Neural progenitor cell (in vitro differentiated cells): ENCODE measurements around the gene HS3ST3B1. TPM values are rescaled to one million over a fixed set of nuclear protein-coding genes. Genes with fewer than 3 reads are reported as not detected.

Experiments used
- DNase-seq: peaks from one replicate; pipeline ENCODE4 v3.0.0-alpha.2; 2016; ENCODE audit warnings: low spot score
- H2AFZ ChIP-seq: fragments of 200-600 bp; sonication (generic); replicated peaks from 2 replicates; pipeline ENCODE4 v1.6.1; 2016; ENCODE audit warnings: antibody characterized with exemption
- H3F3A ChIP-seq: fragments of 200-600 bp; sonication (generic); 2 replicates; pipeline ENCODE4 v1.6.1; 2016; ENCODE audit warnings: antibody characterized with exemption, low read depth
- H3K27ac ChIP-seq: fragments of 200-600 bp; sonication (generic); 2 replicates; pipeline ENCODE4 v1.5.1; 2016; ENCODE audit warnings: mild to moderate bottlenecking
- H3K27me3 ChIP-seq: fragments of 200-600 bp; sonication (generic); 2 replicates; pipeline ENCODE4 v1.6.1; 2016; ENCODE audit warnings: mild to moderate bottlenecking, moderate library complexity
- H3K36me3 ChIP-seq: fragments of 200-600 bp; sonication (generic); 2 replicates; pipeline ENCODE4 v1.5.1; 2016
- H3K4me1 ChIP-seq: fragments of 200-600 bp; sonication (generic); 2 replicates; pipeline ENCODE4 v1.6.1; 2016; ENCODE audit warnings: mixed run types
- H3K4me2 ChIP-seq: fragments of 200-600 bp; sonication (generic); 2 replicates; pipeline ENCODE4 v1.6.1; 2016
- H3K4me3 ChIP-seq: fragments of 200-600 bp; sonication (generic); 2 replicates; pipeline ENCODE4 v1.5.1; 2016
- H3K79me2 ChIP-seq: fragments of 200-600 bp; sonication (generic); 2 replicates; pipeline ENCODE4 v1.6.1; 2016; ENCODE audit warnings: low read depth
- H3K9ac ChIP-seq: fragments of 200-600 bp; sonication (generic); 2 replicates; pipeline ENCODE4 v1.6.1; 2016
- H3K9me3 ChIP-seq: fragments of 200-600 bp; sonication (generic); 2 replicates; pipeline ENCODE4 v1.5.1; 2016; ENCODE audit warnings: low read depth
- H4K20me1 ChIP-seq: fragments of 200-600 bp; sonication (generic); 2 replicates; pipeline ENCODE4 v1.6.1; 2016; ENCODE audit warnings: low read depth
- H3K27ac Mint-ChIP-seq: 3 replicates; pipeline ENCODE4 v1.8.0; 2021; ENCODE audit warnings: mixed read lengths
- H3K27me3 Mint-ChIP-seq: 2 replicates; pipeline ENCODE4 v1.8.0; 2022; ENCODE audit warnings: low read depth, mild to moderate bottlenecking, inconsistent platforms, moderate library complexity, mixed read lengths; ENCODE audit not compliant: insufficient read depth
- H3K36me3 Mint-ChIP-seq: 3 replicates; pipeline ENCODE4 v1.8.0; 2021; ENCODE audit warnings: mixed read lengths
- H3K4me1 Mint-ChIP-seq: 3 replicates; pipeline ENCODE4 v1.8.0; 2021; ENCODE audit warnings: mixed read lengths
- H3K4me3 Mint-ChIP-seq: 3 replicates; pipeline ENCODE4 v1.8.0; 2021; ENCODE audit warnings: mild to moderate bottlenecking, moderate library complexity, mixed read lengths
- H3K9me3 Mint-ChIP-seq: 3 replicates; pipeline ENCODE4 v1.8.0; 2020; ENCODE audit warnings: mixed read lengths
- EZH2 ChIP-seq: fragments of 200-600 bp; sonication (generic); IDR thresholded peaks from 2 replicates; pipeline ENCODE4 v1.6.1; 2017; ENCODE audit warnings: antibody characterized with exemption, mild to moderate bottlenecking, moderate library complexity
- EZH2phosphoT487 ChIP-seq: fragments of 200-600 bp; sonication (generic); IDR thresholded peaks from 2 replicates; pipeline ENCODE4 v1.6.1; 2017; ENCODE audit warnings: antibody characterized with exemption
- total RNA-seq: library from RNA; depleted of rRNA; stranded (reverse); fragments of >200 nt; gene quantifications from 2 replicates; pipeline ENCODE4 v1.2.3, GENCODE V29; 2015; ENCODE audit warnings: low replicate concordance
- TF ChIP-seq, protein P1 (sequence below): fragments of 200-600 bp; sonication (generic); IDR thresholded peaks from 2 replicates; pipeline ENCODE4 v1.5.1; 2017; ENCODE audit warnings: antibody characterized with exemption, mild to moderate bottlenecking

HS3ST3B1 gene
- total RNA-seq, 1 donor from 2014 or later = 21.5 TPM

DNA sequence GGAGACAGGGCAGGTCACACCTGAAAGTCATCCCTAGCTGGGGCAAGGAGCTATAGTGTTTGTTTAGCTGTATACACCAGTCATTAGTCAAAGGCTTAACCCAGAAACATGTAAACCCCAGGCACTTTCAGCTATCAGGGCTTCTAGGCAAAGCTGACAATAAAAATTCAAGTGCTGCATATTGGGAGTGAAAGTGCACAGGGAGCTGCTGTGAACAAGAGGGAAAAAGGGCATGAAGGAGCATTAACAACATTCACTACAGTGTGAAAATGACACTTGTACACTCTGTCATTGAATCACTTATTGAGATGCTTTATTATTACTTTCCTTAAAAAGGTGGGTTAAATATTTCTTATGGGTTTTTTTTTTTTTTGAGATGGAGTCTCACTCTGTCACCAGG lies 92.8 kb downstream of the HS3ST3B1 start:
- Mint-ChIP-seq H3K9me3 (peaks cover 14% of the 10 kb centered on the region), H3K27me3 (peaks cover 2% of the 10 kb centered on the region), H3K27ac (no peak overlapping the region), H3K4me1 (peaks cover 8% of the 10 kb centered on the region), H3K4me3 (no peak overlapping the region), H3K36me3 (no peaks in the 10 kb centered on the region)
- Histone ChIP-seq H3K9ac (no peak overlapping the region), H3K4me3 (no peak overlapping the region), H3K36me3 (no peaks in the 10 kb centered on the region), H3K79me2 (no peaks in the 10 kb centered on the region), H2AFZ (no peak overlapping the region), H3K4me2 (no peak overlapping the region), H3K27me3 (no peaks in the 10 kb centered on the region), H3K4me1 (peaks cover 6% of the 10 kb centered on the region), H4K20me1 (no peaks in the 10 kb centered on the region), H3K9me3 (no peaks in the 10 kb centered on the region), H3F3A (peaks cover 4% of the 10 kb centered on the region), H3K27ac (no peak overlapping the region)
- no peak for DNase-seq
- no peak for TF ChIP-seq EZH2phosphoT487
- TF ChIP-seq, protein P1, sequence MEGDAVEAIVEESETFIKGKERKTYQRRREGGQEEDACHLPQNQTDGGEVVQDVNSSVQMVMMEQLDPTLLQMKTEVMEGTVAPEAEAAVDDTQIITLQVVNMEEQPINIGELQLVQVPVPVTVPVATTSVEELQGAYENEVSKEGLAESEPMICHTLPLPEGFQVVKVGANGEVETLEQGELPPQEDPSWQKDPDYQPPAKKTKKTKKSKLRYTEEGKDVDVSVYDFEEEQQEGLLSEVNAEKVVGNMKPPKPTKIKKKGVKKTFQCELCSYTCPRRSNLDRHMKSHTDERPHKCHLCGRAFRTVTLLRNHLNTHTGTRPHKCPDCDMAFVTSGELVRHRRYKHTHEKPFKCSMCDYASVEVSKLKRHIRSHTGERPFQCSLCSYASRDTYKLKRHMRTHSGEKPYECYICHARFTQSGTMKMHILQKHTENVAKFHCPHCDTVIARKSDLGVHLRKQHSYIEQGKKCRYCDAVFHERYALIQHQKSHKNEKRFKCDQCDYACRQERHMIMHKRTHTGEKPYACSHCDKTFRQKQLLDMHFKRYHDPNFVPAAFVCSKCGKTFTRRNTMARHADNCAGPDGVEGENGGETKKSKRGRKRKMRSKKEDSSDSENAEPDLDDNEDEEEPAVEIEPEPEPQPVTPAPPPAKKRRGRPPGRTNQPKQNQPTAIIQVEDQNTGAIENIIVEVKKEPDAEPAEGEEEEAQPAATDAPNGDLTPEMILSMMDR = no peak
- no peak for TF ChIP-seq EZH2

GRCh38 chr17:14395255-14395654 lies 94.4 kb downstream of the HS3ST3B1 start:
- H3K27ac Mint-ChIP-seq = peak overlapping the region; percentile 13
- peaks cover 8% of the 10 kb centered on the region for H3K4me1 Mint-ChIP-seq
- no peaks in the 10 kb centered on the region for H3K36me3 Mint-ChIP-seq
- H3K4me2 ChIP-seq = no peak overlapping the region
- no peaks in the 10 kb centered on the region for H3K27me3 ChIP-seq
- no peak overlapping the region for H3K27ac ChIP-seq
- H3K9ac ChIP-seq = no peak overlapping the region
- H3F3A ChIP-seq = peaks cover 4% of the 10 kb centered on the region
- no peaks in the 10 kb centered on the region for H4K20me1 ChIP-seq
- DNase-seq = no peak
- TF ChIP-seq EZH2 (no peak), EZH2phosphoT487 (no peak)
- TF ChIP-seq, protein P1 = no peak
- no peaks in the 10 kb centered on the region for H3K9me3 ChIP-seq
- H3K4me3 ChIP-seq = no peak overlapping the region
- no peak overlapping the region for H2AFZ ChIP-seq
- peaks cover 6% of the 10 kb centered on the region for H3K4me1 ChIP-seq
- H3K9me3 Mint-ChIP-seq = peaks cover 17% of the 10 kb centered on the region
- no peaks in the 10 kb centered on the region for H3K36me3 ChIP-seq
- H3K4me3 Mint-ChIP-seq = no peak overlapping the region
- H3K27me3 Mint-ChIP-seq = no peaks in the 10 kb centered on the region
- H3K79me2 ChIP-seq = no peaks in the 10 kb centered on the region

- peaks cover 6% of the 10 kb centered on the region for H3K4me1 ChIP-seq
- H3K27ac ChIP-seq = no peak overlapping the region
- H3K4me3 ChIP-seq = no peak overlapping the region
- no peak overlapping the region for H3K27ac Mint-ChIP-seq
- H3K4me1 Mint-ChIP-seq = peaks cover 8% of the 10 kb centered on the region
- TF ChIP-seq, protein P1 = no peak
- TF ChIP-seq EZH2phosphoT487 = no peak
- no peak for TF ChIP-seq EZH2
- H3K4me2 ChIP-seq = no peak overlapping the region
- H4K20me1 ChIP-seq = no peaks in the 10 kb centered on the region
- H3K36me3 Mint-ChIP-seq = no peaks in the 10 kb centered on the region
- H3K9me3 ChIP-seq = no peaks in the 10 kb centered on the region
- H3K9ac ChIP-seq = no peak overlapping the region
- H3F3A ChIP-seq = peaks cover 4% of the 10 kb centered on the region
- no peaks in the 10 kb centered on the region for H3K27me3 Mint-ChIP-seq
- H3K4me3 Mint-ChIP-seq = no peak overlapping the region
- DNase-seq = peak; percentile 43
- no peaks in the 10 kb centered on the region for H3K27me3 ChIP-seq
- peaks cover 11% of the 10 kb centered on the region for H3K9me3 Mint-ChIP-seq
- no peaks in the 10 kb centered on the region for H3K79me2 ChIP-seq
- H2AFZ ChIP-seq = no peak overlapping the region
- H3K36me3 ChIP-seq = no peaks in the 10 kb centered on the region
These were observed 95.7 kb downstream of the HS3ST3B1 start for GRCh38 chr17:14396547-14396946.

GRCh38 chr17:14398766-14399165 lies 97.9 kb downstream of the HS3ST3B1 start:
- H3K4me2 ChIP-seq = no peak overlapping the region
- H3K9me3 Mint-ChIP-seq = peaks cover 6% of the 10 kb centered on the region
- no peak overlapping the region for H3K4me3 ChIP-seq
- no peaks in the 10 kb centered on the region for H3K9me3 ChIP-seq
- peaks cover 6% of the 10 kb centered on the region for H3K4me1 ChIP-seq
- H3K36me3 Mint-ChIP-seq = no peaks in the 10 kb centered on the region
- H3K27ac Mint-ChIP-seq = no peak overlapping the region
- TF ChIP-seq EZH2 = no peak
- TF ChIP-seq EZH2phosphoT487 = no peak
- TF ChIP-seq, protein P1 = no peak
- H3K9ac ChIP-seq = no peak overlapping the region
- H3K27me3 Mint-ChIP-seq = no peaks in the 10 kb centered on the region
- H3K36me3 ChIP-seq = no peaks in the 10 kb centered on the region
- H3F3A ChIP-seq = peaks cover 4% of the 10 kb centered on the region
- DNase-seq = no peak
- H4K20me1 ChIP-seq = no peaks in the 10 kb centered on the region
- no peak overlapping the region for H3K27ac ChIP-seq
- peaks cover 8% of the 10 kb centered on the region for H3K4me1 Mint-ChIP-seq
- H2AFZ ChIP-seq = no peak overlapping the region
- H3K27me3 ChIP-seq = no peaks in the 10 kb centered on the region
- H3K4me3 Mint-ChIP-seq = no peak overlapping the region
- H3K79me2 ChIP-seq = no peaks in the 10 kb centered on the region
